ENCODE measurements around the gene CFAP221. TPM values are rescaled to one million over a fixed set of nuclear protein-coding genes. Genes with fewer than 3 reads are reported as not detected.
"Not testable (repeated sequence)": the region's sequence is repeated elsewhere in the genome, so short reads cannot be mapped to it uniquely, and the experiment has no call there.

The CFAP221 gene
- total and polyA plus RNA-seq, 12 donors: 0.14 to 2.5 (median 1.4) TPM; not detected in 1

DNA sequence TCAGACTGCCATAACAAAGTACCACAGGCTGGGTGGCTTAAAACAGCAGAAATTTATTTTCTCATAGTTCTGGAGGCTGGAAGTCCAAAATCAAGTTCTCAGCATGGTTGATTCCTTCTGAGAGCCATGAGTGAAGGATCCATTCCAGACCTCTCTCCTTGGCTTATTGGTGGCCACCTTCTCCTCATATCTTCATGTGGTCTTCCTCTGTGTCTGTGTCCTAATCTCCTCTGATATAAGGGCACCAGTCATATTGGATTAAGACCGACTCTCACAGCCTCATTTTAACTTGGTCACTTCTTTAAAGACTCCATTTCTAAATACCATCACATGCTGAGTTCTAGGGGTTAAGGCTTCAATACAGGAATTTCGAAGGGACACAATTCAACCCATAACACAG lies 65.1 kb downstream of the CFAP221 start:
- DNase-seq: no peak
- 73 to 83% methylated on average over 2 of the region's 2 CpGs for WGBS, 2 donors
- Histone ChIP-seq H3K27ac (no peak overlapping the region), H3K9me3 (peaks cover 0 to 20% (median 10%) of the 10 kb centered on the region in 11 donors), H3K36me3 (no peaks in the 10 kb centered on the region), H3K27me3 (peaks cover 0 to 13% (median 2%) of the 10 kb centered on the region in 7 donors), H3K4me3 (no peak overlapping the region), H3K4me1 (no peaks in the 10 kb centered on the region)
- TF ChIP-seq, protein P1, sequence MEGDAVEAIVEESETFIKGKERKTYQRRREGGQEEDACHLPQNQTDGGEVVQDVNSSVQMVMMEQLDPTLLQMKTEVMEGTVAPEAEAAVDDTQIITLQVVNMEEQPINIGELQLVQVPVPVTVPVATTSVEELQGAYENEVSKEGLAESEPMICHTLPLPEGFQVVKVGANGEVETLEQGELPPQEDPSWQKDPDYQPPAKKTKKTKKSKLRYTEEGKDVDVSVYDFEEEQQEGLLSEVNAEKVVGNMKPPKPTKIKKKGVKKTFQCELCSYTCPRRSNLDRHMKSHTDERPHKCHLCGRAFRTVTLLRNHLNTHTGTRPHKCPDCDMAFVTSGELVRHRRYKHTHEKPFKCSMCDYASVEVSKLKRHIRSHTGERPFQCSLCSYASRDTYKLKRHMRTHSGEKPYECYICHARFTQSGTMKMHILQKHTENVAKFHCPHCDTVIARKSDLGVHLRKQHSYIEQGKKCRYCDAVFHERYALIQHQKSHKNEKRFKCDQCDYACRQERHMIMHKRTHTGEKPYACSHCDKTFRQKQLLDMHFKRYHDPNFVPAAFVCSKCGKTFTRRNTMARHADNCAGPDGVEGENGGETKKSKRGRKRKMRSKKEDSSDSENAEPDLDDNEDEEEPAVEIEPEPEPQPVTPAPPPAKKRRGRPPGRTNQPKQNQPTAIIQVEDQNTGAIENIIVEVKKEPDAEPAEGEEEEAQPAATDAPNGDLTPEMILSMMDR (IDR thresholded peaks at IDR 0.05): no peak
- intact Hi-C loops (cut with DNase I): no loop called here
- no peak for ATAC-seq

DNA sequence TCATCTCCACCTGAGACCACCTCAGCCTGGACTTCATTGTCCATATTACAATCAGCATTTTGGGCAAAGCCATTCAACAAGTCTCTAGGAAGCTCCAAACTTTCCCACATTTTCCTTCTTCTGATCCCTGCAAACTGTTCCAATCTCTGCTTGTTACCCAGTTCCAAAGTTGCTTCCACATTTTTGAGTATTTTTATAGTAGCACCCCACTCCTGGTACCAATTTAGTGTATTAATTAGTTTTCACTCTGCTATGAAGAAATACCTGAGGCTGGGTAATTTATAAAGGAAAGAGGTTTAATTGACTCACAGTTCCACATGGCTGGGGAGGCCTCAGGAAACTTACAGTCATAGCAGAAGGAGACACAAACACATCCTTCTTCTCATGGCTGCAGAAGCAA lies 69.9 kb downstream of the CFAP221 start:
- ATAC-seq; H3K27me3 ChIP-seq; H3K4me3 ChIP-seq; H3K4me1 ChIP-seq; H3K27ac ChIP-seq; H3K36me3 ChIP-seq; DNase-seq; intact Hi-C loops (cut with DNase I): not testable (repeated sequence)
- peaks cover 0 to 37% (median 13%) of the 10 kb centered on the region in 11 donors for H3K9me3 ChIP-seq

DNA sequence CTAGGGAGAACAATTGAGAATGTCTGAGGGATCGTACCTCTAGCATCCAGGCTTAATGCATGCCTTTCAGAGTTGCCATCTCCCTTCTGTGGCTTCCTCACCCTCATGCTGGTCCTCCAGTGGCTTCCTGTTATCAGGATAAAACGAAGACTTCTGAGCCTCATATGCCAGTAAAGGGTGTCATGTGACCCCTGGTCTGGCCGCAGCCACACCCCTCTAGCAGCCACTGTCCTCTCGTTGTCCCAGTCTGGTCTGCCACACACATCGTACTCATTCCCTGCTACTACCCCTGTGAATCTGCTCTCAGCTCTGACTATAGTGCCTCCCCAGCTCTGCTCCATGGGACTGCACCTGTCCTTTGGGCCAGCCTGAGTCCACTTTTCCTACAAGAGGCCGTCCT lies 72.2 kb downstream of the CFAP221 start:
- ATAC-seq (peak in 1 of 8 donors; percentile 19), DNase-seq (no peak)
- TF ChIP-seq, protein P1 (IDR thresholded peaks at IDR 0.05): no peak
- Histone ChIP-seq H3K4me3 (no peak overlapping the region), H3K4me1 (no peaks in the 10 kb centered on the region), H3K36me3 (no peaks in the 10 kb centered on the region), H3K27ac (no peak overlapping the region), H3K27me3 (peaks cover 0 to 4% (median 0%) of the 10 kb centered on the region in 7 donors), H3K9me3 (peaks cover 0 to 37% (median 13%) of the 10 kb centered on the region in 11 donors)
- 74 to 76% methylated on average over 6 of the region's 6 CpGs for WGBS, 2 donors
- intact Hi-C loops (cut with DNase I): no loop called here

DNA sequence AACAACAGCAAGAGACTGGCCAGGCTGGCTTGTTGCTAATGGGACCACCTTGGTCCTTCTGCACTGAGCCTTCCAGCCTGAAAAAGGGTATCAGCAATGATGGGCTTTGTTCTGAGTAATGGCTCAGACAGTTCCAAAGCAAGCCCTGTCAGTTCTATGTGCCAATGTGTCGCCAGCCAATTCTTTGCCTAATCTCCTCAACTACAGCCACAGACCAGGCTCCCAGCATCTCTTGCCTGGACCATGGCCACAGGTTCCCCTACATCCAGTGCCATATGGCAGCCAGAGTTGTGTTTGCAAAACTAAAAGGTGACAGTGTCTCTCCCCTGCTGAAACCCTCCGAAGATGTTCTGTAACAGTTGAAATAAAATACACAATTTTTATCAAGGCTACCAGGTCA lies 73.2 kb downstream of the CFAP221 start:
- Histone ChIP-seq H3K4me1 (no peaks in the 10 kb centered on the region), H3K36me3 (no peaks in the 10 kb centered on the region), H3K27me3 (peaks cover 0 to 4% (median 0%) of the 10 kb centered on the region in 7 donors), H3K27ac (no peak overlapping the region), H3K9me3 (peaks cover 0 to 36% (median 13%) of the 10 kb centered on the region in 11 donors), H3K4me3 (no peak overlapping the region)
- intact Hi-C loops (cut with DNase I): no loop called here
- WGBS, 2 donors: 72 to 73% methylated on average over 2 of the region's 2 CpGs
- TF ChIP-seq, protein P1 (IDR thresholded peaks at IDR 0.05): no peak
- DNase-seq (no peak), ATAC-seq (peak in 5 of 8 donors; percentile 25 to 81 (median 33))

DNA sequence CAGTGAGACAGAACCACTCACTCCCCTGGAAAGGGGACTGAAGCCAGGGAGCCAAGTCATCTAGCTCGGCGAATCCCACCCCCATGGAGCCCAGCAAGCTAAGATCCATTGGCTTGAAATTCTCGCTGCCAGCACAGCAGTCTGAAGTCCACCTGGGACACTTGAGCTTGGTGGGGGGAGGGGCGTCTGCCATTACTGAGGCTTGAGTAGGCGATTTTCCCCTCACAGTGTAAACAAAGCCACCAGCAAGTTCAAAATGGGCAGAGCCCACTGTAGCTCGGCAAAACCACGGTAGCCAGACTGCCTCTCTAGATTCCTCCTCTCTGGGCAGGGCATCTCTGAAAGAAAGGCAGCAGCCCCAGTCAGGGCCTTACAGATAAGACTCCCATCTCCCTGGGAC lies 74.5 kb downstream of the CFAP221 start:
- H3K27me3 ChIP-seq; DNase-seq; H3K27ac ChIP-seq; H3K36me3 ChIP-seq; ATAC-seq; H3K4me3 ChIP-seq; intact Hi-C loops (cut with DNase I); H3K4me1 ChIP-seq: not testable (repeated sequence)
- 76 to 77% methylated on average over 7 of the region's 7 CpGs for WGBS, 2 donors
- H3K9me3 ChIP-seq: peaks cover 0 to 28% (median 10%) of the 10 kb centered on the region in 11 donors

All from heart right ventricle (tissue), 16 donors.